Activated B cell treated with CpG ODN at 0.5 μM for 24 hours (primary cell): Measurements from ENCODE around the gene KCTD3. TPM values are rescaled to one million over a fixed set of nuclear protein-coding genes. Genes with fewer than 3 reads are reported as not detected.
A peak's percentile ranks its signal among the peaks of the same experiment; 100 is the strongest.

Experiments
- ATAC-seq: fragments of 200-7000 bp; cut with Tn5 transposase; one replicate; pipeline ENCODE4 v1.10.0; 2021; ENCODE audit warnings: low read depth, mild to moderate bottlenecking, moderate library complexity
- CTCF ChIA-PET: fragments of 350-600 bp; sonication (Branson Sonifier 250); formaldehyde crosslinking; loops from one replicate; lab custom pipeline; 2021; ENCODE audit warnings: antibody characterized with exemption; lab: Charles Lee
- POLR2A ChIA-PET: fragments of 350-600 bp; sonication (Branson Sonifier 250); formaldehyde crosslinking; loops from one replicate; lab custom pipeline; 2021; ENCODE audit warnings: antibody characterized with exemption; lab: Charles Lee
- DNase-seq: peaks from one replicate; pipeline ENCODE4 v3.0.0; 2022
- H3K27ac Mint-ChIP-seq: one replicate; pipeline ENCODE4 v1.8.0; 2020; ENCODE audit warnings: mixed read lengths
- H3K27me3 Mint-ChIP-seq: one replicate; pipeline ENCODE4 v1.8.0; 2021; ENCODE audit warnings: mixed read lengths
- H3K36me3 Mint-ChIP-seq: one replicate; pipeline ENCODE4 v1.8.0; 2021; ENCODE audit warnings: low read depth, mixed read lengths
- H3K4me1 Mint-ChIP-seq: one replicate; pipeline ENCODE4 v1.8.0; 2021; ENCODE audit warnings: mixed read lengths
- H3K4me3 Mint-ChIP-seq: one replicate; pipeline ENCODE4 v1.8.0; 2020; ENCODE audit warnings: mild to moderate bottlenecking, mixed read lengths
- H3K9me3 Mint-ChIP-seq: one replicate; pipeline ENCODE4 v1.8.0; 2020; ENCODE audit warnings: mixed read lengths
- CTCF ChIP-seq: fragments of 200-600 bp; IDR thresholded peaks from one replicate; pipeline ENCODE4 v1.8.0; 2022; ENCODE audit warnings: antibody characterized with exemption, mild to moderate bottlenecking
- intact Hi-C: fragments of 100-400 bp; cut with micrococcal nuclease; formaldehyde crosslinking; loops from one replicate; pipeline ENCODE4 v1.15.1; 2024
- total RNA-seq: library from RNA; stranded (reverse); gene quantifications from 2 replicates; pipeline ENCODE4 v1.2.3, GENCODE V29; 2022

KCTD3 gene
- total RNA-seq, 1 donor from 2014 or later, result 5.8 TPM

DNA sequence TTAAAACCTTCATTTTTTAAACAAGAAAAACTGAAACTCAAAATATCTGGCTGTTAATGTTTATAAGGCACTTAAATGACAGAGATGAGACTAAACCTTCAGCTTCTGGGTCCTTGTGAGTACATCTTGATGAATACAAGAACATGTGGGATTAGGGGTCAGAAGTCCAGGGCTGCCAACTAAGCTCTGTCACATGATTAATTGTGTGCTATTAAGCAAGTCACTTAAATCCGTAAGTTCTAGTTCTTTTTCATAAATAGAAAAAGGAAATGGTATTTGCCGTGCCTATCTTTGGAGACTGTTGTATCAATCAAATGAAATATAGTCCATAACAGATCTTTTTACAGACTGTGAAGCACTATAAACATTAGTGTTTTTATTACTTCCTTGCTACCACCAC is 43.2 kb upstream of the KCTD3 start:
- no peak overlapping the region for H3K4me3 Mint-ChIP-seq
- POLR2A ChIA-PET, result no interaction called here
- ATAC-seq, result no peak
- no peak overlapping the region for H3K27ac Mint-ChIP-seq
- H3K4me1 Mint-ChIP-seq, result no peaks in the 10 kb centered on the region
- intact Hi-C loops, result no loop called here
- CTCF ChIA-PET, result interaction anchor here (1.6 kb wide), 1 partner anchor 1262 kb away, joined by 6 read pairs; no protein-coding TSS in a partner anchor
- H3K27me3 Mint-ChIP-seq, result no peaks in the 10 kb centered on the region
- H3K9me3 Mint-ChIP-seq, result no peaks in the 10 kb centered on the region
- H3K36me3 Mint-ChIP-seq, result no peaks in the 10 kb centered on the region
- TF ChIP-seq CTCF, result no peak
- DNase-seq, result no peak

GRCh38 chr1:215526147-215526845 is 40.8 kb upstream of the KCTD3 start:
- no peak for ATAC-seq
- intact Hi-C loops, result loop anchor here (1.0 to 2.0 kb wide), 3 partner anchors 1193 to 1311 kb away; no protein-coding TSS in a partner anchor
- Mint-ChIP-seq H3K4me1 (no peaks in the 10 kb centered on the region), H3K36me3 (no peaks in the 10 kb centered on the region), H3K9me3 (no peaks in the 10 kb centered on the region), H3K4me3 (no peak overlapping the region), H3K27ac (no peak overlapping the region), H3K27me3 (no peaks in the 10 kb centered on the region)
- ChIA-PET CTCF (interaction anchor here (1.2 to 2.0 kb wide), 3 partner anchors 13 to 1314 kb away, joined by 4 to 7 read pairs (median 4); no protein-coding TSS in a partner anchor), POLR2A (no interaction called here)
- no peak for DNase-seq
- TF ChIP-seq CTCF, result no peak

DNA sequence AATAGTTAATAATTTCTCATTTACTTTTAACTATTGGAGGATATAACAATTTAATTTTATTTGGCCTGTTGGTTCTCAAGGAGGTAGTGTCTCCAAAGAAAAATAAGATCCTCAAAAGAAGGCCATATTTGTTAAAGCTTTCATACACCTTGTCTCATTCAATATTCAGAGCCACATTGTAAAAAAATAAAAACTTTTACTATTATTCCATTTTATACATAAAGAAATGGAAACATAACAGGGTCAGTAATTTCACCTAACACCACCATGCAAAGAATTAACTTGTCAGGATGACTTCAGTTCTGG is 40.3 kb upstream of the KCTD3 start:
- intact Hi-C loops, result loop anchor here (1.0 to 2.0 kb wide), 3 partner anchors 1193 to 1312 kb away; no protein-coding TSS in a partner anchor
- Mint-ChIP-seq H3K4me3 (no peak overlapping the region), H3K4me1 (no peaks in the 10 kb centered on the region), H3K9me3 (no peaks in the 10 kb centered on the region), H3K27me3 (peaks cover 1% of the 10 kb centered on the region), H3K27ac (no peak overlapping the region), H3K36me3 (no peaks in the 10 kb centered on the region)
- peak; percentile 49 for TF ChIP-seq CTCF
- ATAC-seq, result no peak
- DNase-seq, result no peak
- ChIA-PET POLR2A (no interaction called here), CTCF (interaction anchor here (1.2 to 2.0 kb wide), 3 partner anchors 13 to 1315 kb away, joined by 4 to 7 read pairs (median 4); no protein-coding TSS in a partner anchor)

DNA sequence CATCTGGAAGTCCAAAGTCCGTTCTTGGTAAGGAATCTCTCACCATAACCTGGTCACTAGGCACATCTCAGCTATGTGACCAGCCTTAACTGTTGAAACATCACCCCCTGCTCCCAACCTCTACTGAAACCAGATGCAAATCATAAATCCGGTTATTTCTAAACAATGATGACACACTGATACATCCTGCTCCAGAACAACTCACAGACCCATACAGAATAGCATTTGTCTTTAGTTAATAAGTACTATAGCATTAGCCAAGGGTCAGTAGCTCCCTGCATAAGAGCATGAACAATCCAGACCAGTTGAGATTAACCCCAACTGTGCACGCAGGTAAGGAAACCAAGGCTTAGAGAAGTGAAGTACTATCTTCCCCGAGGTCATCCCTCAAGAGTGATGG is 38.0 kb upstream of the KCTD3 start:
- Mint-ChIP-seq H3K9me3 (no peaks in the 10 kb centered on the region), H3K36me3 (no peaks in the 10 kb centered on the region), H3K27me3 (peaks cover 4% of the 10 kb centered on the region), H3K4me1 (no peaks in the 10 kb centered on the region), H3K27ac (no peak overlapping the region), H3K4me3 (no peak overlapping the region)
- intact Hi-C loops, result no loop called here
- TF ChIP-seq CTCF, result no peak
- DNase-seq (no peak), ATAC-seq (no peak)
- ChIA-PET POLR2A (no interaction called here), CTCF (interaction anchor here (2.2 kb wide), 1 partner anchor 12 kb away, joined by 5 read pairs; no protein-coding TSS in a partner anchor)

DNA sequence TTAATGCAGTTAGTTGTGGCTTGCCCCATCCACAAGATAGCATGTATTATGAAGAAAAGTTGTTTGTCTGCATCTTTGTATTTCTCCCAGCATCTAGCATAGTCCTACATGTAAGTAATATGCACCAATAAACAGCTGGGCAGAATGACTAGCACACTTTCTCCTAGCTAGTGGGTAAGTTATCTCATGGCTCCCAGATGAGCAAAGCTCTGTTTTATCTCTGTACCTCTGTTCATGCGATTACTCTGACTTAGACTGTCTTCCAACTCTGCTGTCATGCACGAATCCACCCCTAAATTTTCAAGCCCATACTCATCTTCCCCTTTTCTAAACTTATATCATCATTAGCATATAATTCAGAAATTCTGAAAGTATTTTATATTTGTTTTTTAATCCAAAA is 37.5 kb upstream of the KCTD3 start:
- ATAC-seq (no peak), DNase-seq (no peak)
- peaks cover 4% of the 10 kb centered on the region for H3K27me3 Mint-ChIP-seq
- no peak overlapping the region for H3K27ac Mint-ChIP-seq
- intact Hi-C loops, result no loop called here
- no peak overlapping the region for H3K4me3 Mint-ChIP-seq
- no peaks in the 10 kb centered on the region for H3K36me3 Mint-ChIP-seq
- H3K4me1 Mint-ChIP-seq, result no peaks in the 10 kb centered on the region
- CTCF ChIA-PET, result interaction anchor here (2.2 kb wide), 1 partner anchor 11 kb away, joined by 5 read pairs; no protein-coding TSS in a partner anchor
- POLR2A ChIA-PET, result no interaction called here
- no peaks in the 10 kb centered on the region for H3K9me3 Mint-ChIP-seq
- TF ChIP-seq CTCF, result no peak
